GM12878 (cell line): ENCODE measurements around the gene FBLN1. TPM values are rescaled to one million over a fixed set of nuclear protein-coding genes. Genes with fewer than 3 reads are reported as not detected.

Experiments used
- ATAC-seq: fragments of 200-7000 bp; cut with Tn5 transposase; 3 replicates; pipeline ENCODE4 v1.9.1; 2020; ENCODE audit warnings: mild to moderate bottlenecking, moderate library complexity
- BruUV-seq: library from RNA; stranded (reverse); fragments of 400-500 nt; replicated peaks from 2 replicates; lab custom pipeline; 2021; lab: Mats Ljungman, UMichigan
- CTCF ChIA-PET: fragments of 300-600 bp; sonication (Branson Sonifier 250); formaldehyde crosslinking; extraction: SDS; loops from one replicate; lab custom pipeline; 2021; ENCODE audit warnings: inconsistent platforms; lab: Yijun Ruan, JAX
- POLR2A ChIA-PET: fragments of 350-600 bp; formaldehyde crosslinking; extraction: SDS; loops from one replicate; lab custom pipeline; 2021; ENCODE audit warnings: inconsistent platforms; lab: Charles Lee
- RAD21 ChIA-PET: fragments of 300-600 bp; sonication (Branson Sonifier 250); formaldehyde crosslinking; loops from one replicate; lab custom pipeline; 2023; ENCODE audit warnings: antibody characterized with exemption; ENCODE audit not compliant: unreplicated experiment; lab: Charles Lee
- SMC1A ChIA-PET: fragments of 300-600 bp; sonication (Branson Sonifier 250); formaldehyde crosslinking; loops from one replicate; lab custom pipeline; 2023; ENCODE audit not compliant: unreplicated experiment, uncharacterized antibody; lab: Charles Lee
- DNase-seq: peaks from one replicate; pipeline ENCODE4 v3.0.0-alpha.2; 2011; ENCODE audit warnings: low read depth, low spot score
- FAIRE-seq: peaks from 3 replicates; lab custom pipeline; 2011; peaks lifted over from hg19 to GRCh38; lab: Jason Lieb, UNC
- H2AFZ ChIP-seq: 2 replicates; pipeline ENCODE4 v1.6.0; 2011; ENCODE audit warnings: low read depth, low read length, control low read depth; ENCODE audit not compliant: control insufficient read depth
- H3K27ac ChIP-seq: 2 replicates; pipeline ENCODE4 v1.5.1; 2011; ENCODE audit warnings: control low read depth; ENCODE audit not compliant: control insufficient read depth, insufficient read depth
- H3K27me3 ChIP-seq, 2 experiments: replicated peaks in 1 of 2; 2 replicates each; pipeline versions ENCODE4 v1.6.0 to v1.6.1; 2011; ENCODE audit warnings: low read length in 1 of 2; ENCODE audit not compliant: control insufficient read depth in 2 of 2, insufficient read depth in 2 of 2
- H3K36me3 ChIP-seq, 2 experiments: 2 replicates each; pipeline ENCODE4 v1.5.1; 2011; ENCODE audit warnings: low read length in 1 of 2; ENCODE audit not compliant: control insufficient read depth in 2 of 2, insufficient read depth in 2 of 2
- H3K4me1 ChIP-seq: 2 replicates; pipeline ENCODE4 v1.6.1; 2011; ENCODE audit warnings: mild to moderate bottlenecking, low read length, moderate library complexity, mixed read lengths; ENCODE audit not compliant: control insufficient read depth, insufficient read depth
- H3K4me2 ChIP-seq: 2 replicates; pipeline ENCODE4 v1.6.0; 2011; ENCODE audit warnings: control low read depth; ENCODE audit not compliant: control insufficient read depth, insufficient read depth
- H3K4me3 ChIP-seq: fragments of 200-600 bp; sonication (generic); 2 replicates; pipeline ENCODE4 v1.5.1; 2016
- H3K79me2 ChIP-seq: 2 replicates; pipeline ENCODE4 v1.6.0; 2011; ENCODE audit warnings: low read length; ENCODE audit not compliant: control insufficient read depth, insufficient read depth
- H3K9ac ChIP-seq: 2 replicates; pipeline ENCODE4 v1.8.0; 2011; ENCODE audit warnings: low read length, control low read depth, mixed read lengths; ENCODE audit not compliant: control insufficient read depth, insufficient read depth
- H3K9me3 ChIP-seq: replicated peaks from 3 replicates; pipeline ENCODE4 v1.5.1; 2011; ENCODE audit warnings: mild to moderate bottlenecking, low read length; ENCODE audit not compliant: control insufficient read depth, insufficient read depth
- H4K20me1 ChIP-seq: 2 replicates; pipeline ENCODE4 v1.6.0; 2011; ENCODE audit not compliant: control insufficient read depth, insufficient read depth
- BRCA1 ChIP-seq: IDR thresholded peaks from 2 replicates; pipeline ENCODE4 v1.6.1; 2011; ENCODE audit warnings: low read depth, low read length, improper control_type of control experiment
- ELK1 ChIP-seq: IDR thresholded peaks from 2 replicates; pipeline ENCODE4 v1.6.1; 2012; ENCODE audit warnings: low read depth, low read length, improper control_type of control experiment
- FOXM1 ChIP-seq: IDR thresholded peaks from 2 replicates; pipeline ENCODE4 v1.6.1; 2012; ENCODE audit warnings: low read depth, mild to moderate bottlenecking, inconsistent platforms, low read length, moderate library complexity
- MLLT1 ChIP-seq: fragments of 450-650 bp; IDR thresholded peaks from 2 replicates; pipeline ENCODE4 v1.6.1; 2016; ENCODE audit warnings: mild to moderate bottlenecking
- MXI1 ChIP-seq: fragments of 150-350 bp; IDR thresholded peaks from 2 replicates; pipeline ENCODE4 v1.6.1; 2011; ENCODE audit warnings: low read depth, mild to moderate bottlenecking, inconsistent platforms, low read length, improper control_type of control experiment
- POLR2AphosphoS2 ChIP-seq: IDR thresholded peaks from 2 replicates; pipeline ENCODE4 v1.6.1; 2011; ENCODE audit warnings: low read depth, mild to moderate bottlenecking, low read length, improper control_type of control experiment, moderate library complexity
- SP1 ChIP-seq: IDR thresholded peaks from one replicate; pipeline ENCODE4 v1.6.1; 2011; ENCODE audit warnings: low read depth, low read length
- SUPT20H ChIP-seq: IDR thresholded peaks from 2 replicates; pipeline ENCODE4 v1.6.1; 2011; ENCODE audit warnings: low read depth, mild to moderate bottlenecking, low read length, moderate library complexity, borderline replicate concordance; ENCODE audit not compliant: control insufficient read depth
- TCF12 ChIP-seq: IDR thresholded peaks from 2 replicates; pipeline ENCODE4 v1.6.1; 2011; ENCODE audit warnings: low read depth, mild to moderate bottlenecking, low read length
- WGBS: methylation state at CpG from one replicate; pipeline ENCODE4 v1.1.6; 2016; ENCODE audit warnings: low lambda C conversion rate; ENCODE audit not compliant: insufficient replicate concordance, insufficient coverage; ENCODE audit errors: missing lambda C conversion rate; 5-methylcytosine and 5-hydroxymethylcytosine counted together
- in situ Hi-C: fragments of 300-500 bp; cut with MboI; formaldehyde crosslinking; loops from 9 replicates; pipeline ENCODE4 v1.14.3; 2018; ENCODE audit warnings: mixed read lengths
- intact Hi-C: fragments of 100-400 bp; cut with micrococcal nuclease; formaldehyde crosslinking; loops from one replicate; pipeline ENCODE4 v1.14.2; 2022; ENCODE audit not compliant: unreplicated experiment
- polyA plus RNA-seq, 11 experiments: library from polyadenylated mRNA; depleted of rRNA in 4 of 11; unstranded in 6 of 11; stranded (reverse) in 5 of 11; fragments of >200 nt; fragmentation: Nextera tagmentation in 4 of 11; fragmentation: Illumina TruSeq in 1 of 11; extraction: Ambion mirVana in 4 of 11; extraction: Trizol in 1 of 11; gene quantifications; 1 replicate in 1 of 11; 2 replicates in 10 of 11; pipeline versions ENCODE4 v1.2.1 to v1.2.3, GENCODE V29; 2011 to 2016; ENCODE audit warnings: inconsistent platforms in 2 of 11, missing spikeins in 2 of 11, low read depth in 1 of 11
- total RNA-seq, 4 experiments: library from RNA; depleted of rRNA in 3 of 4; stranded (reverse); fragments of >200 nt in 3 of 4; fragmentation: Illumina TruSeq in 1 of 4; extraction: Trizol in 1 of 4; gene quantifications; 2 replicates each; pipeline versions ENCODE4 v1.2.1 to v1.2.3, GENCODE V29; 2013 to 2021

FBLN1 gene
- total and polyA plus RNA-seq, 10 of the 15 experiments (the other 5 are each of a cell fraction or from before 2014, with no cell fraction given): 0.20 to 0.51 TPM; not detected in 8

- CTCF ChIA-PET: no interaction called here
- H3K4me3 ChIP-seq: no peak overlapping the region
- no peaks in the 10 kb centered on the region for H4K20me1 ChIP-seq
- no peaks in the 10 kb centered on the region for H3K79me2 ChIP-seq
- H3K27ac ChIP-seq: no peak overlapping the region
- H3K27me3 ChIP-seq: peaks cover 2 to 5% of the 10 kb centered on the region in 2 experiments; a peak in 3 of 4 replicates
- H3K36me3 ChIP-seq: no peaks in the 10 kb centered on the region; a peak in 1 of 4 replicates
- H3K9me3 ChIP-seq: no peaks in the 10 kb centered on the region
- POLR2A ChIA-PET: no interaction called here
- no peak for DNase-seq
- TF ChIP-seq MLLT1 (no peak), TCF12 (no peak)
- TF ChIP-seq, all 136 proteins: peak for 0
- H3K9ac ChIP-seq: no peak overlapping the region
- no peak for ATAC-seq
- intact Hi-C loops: no loop called here
- 28% methylated on average over 6 of the region's 6 CpGs for WGBS
- in situ Hi-C loops: no loop called here
- H3K4me1 ChIP-seq: no peaks in the 10 kb centered on the region
- H3K4me2 ChIP-seq: no peak overlapping the region
- no TSS peak for BruUV-seq
- no peak for FAIRE-seq
- no peak overlapping the region for H2AFZ ChIP-seq
- RAD21 ChIA-PET: no interaction called here
- SMC1A ChIA-PET: no interaction called here
These were observed 24.8 kb downstream of the FBLN1 start for GRCh38 chr22:45527456-45527855.

- ChIA-PET SMC1A (no interaction called here), CTCF (no interaction called here), RAD21 (no interaction called here), POLR2A (no interaction called here)
- Histone ChIP-seq H3K4me1 (no peaks in the 10 kb centered on the region), H3K9me3 (no peaks in the 10 kb centered on the region), H3K27me3 (peaks cover 2 to 5% of the 10 kb centered on the region in 2 experiments; a peak in 2 of 4 replicates), H3K27ac (no peak overlapping the region), H3K4me3 (no peak overlapping the region), H3K36me3 (no peaks in the 10 kb centered on the region; a peak in 1 of 4 replicates), H3K4me2 (no peak overlapping the region), H4K20me1 (no peaks in the 10 kb centered on the region), H2AFZ (no peak overlapping the region), H3K79me2 (no peaks in the 10 kb centered on the region), H3K9ac (no peak overlapping the region)
- ATAC-seq (no peak), FAIRE-seq (no peak), DNase-seq (no peak)
- intact Hi-C loops: no loop called here
- no TSS peak for BruUV-seq
- TF ChIP-seq ELK1 (no peak), SP1 (no peak), FOXM1 (no peak), MXI1 (no peak), POLR2AphosphoS2 (no peak), SUPT20H (no peak), BRCA1 (no peak)
- WGBS: 85% methylated on average over 8 of the region's 9 CpGs
- in situ Hi-C loops: no loop called here
These were observed 25.4 kb downstream of the FBLN1 start for GRCh38 chr22:45528046-45528445.
